Upper lobe of right lung (tissue), 1 donor: ENCODE measurements around the gene ACTR6. TPM values are rescaled to one million over a fixed set of nuclear protein-coding genes. Genes with fewer than 3 reads are reported as not detected.

Experiments
- ATAC-seq: fragments of 200-7000 bp; cut with Tn5 transposase; one replicate; pipeline ENCODE4 v1.9.1; 2020; ENCODE audit warnings: mild to moderate bottlenecking, moderate library complexity
- DNase-seq: peaks from one replicate; pipeline ENCODE4 v3.0.0-alpha.2; 2020
- H3K27ac ChIP-seq: fragments of 200-600 bp; one replicate; pipeline ENCODE4 v1.8.0; 2022
- H3K27me3 ChIP-seq: fragments of 200-600 bp; one replicate; pipeline ENCODE4 v1.8.0; 2022; ENCODE audit warnings: mild to moderate bottlenecking
- H3K36me3 ChIP-seq: fragments of 200-600 bp; one replicate; pipeline ENCODE4 v1.8.0; 2022
- H3K4me1 ChIP-seq: fragments of 200-600 bp; one replicate; pipeline ENCODE4 v1.8.0; 2022
- H3K4me3 ChIP-seq: fragments of 200-600 bp; one replicate; pipeline ENCODE4 v1.8.0; 2022; ENCODE audit warnings: mild to moderate bottlenecking
- H3K9me3 ChIP-seq: fragments of 200-600 bp; one replicate; pipeline ENCODE4 v1.8.0; 2022
- CTCF ChIP-seq: fragments of 200-600 bp; IDR thresholded peaks from one replicate; pipeline ENCODE4 v1.8.0; 2022; ENCODE audit warnings: antibody characterized with exemption
- intact Hi-C: fragments of 100-400 bp; cut with DNase I; formaldehyde crosslinking; loops from one replicate; pipeline ENCODE4 v1.11.0; 2022
- total RNA-seq: library from RNA; stranded (reverse); fragmentation: NEBNext Ultra II Directional; extraction: Animal tissue kit (Norgen Biotek cat#: 25700); gene quantifications from one replicate; pipeline ENCODE4 v1.2.1, GENCODE V29; 2021
- donor health status: DM: no; HTN: yes; CAD: no; lungs with severe emphysema.

Gene ACTR6
- total RNA-seq, 1 donor from 2014 or later: 25.2 TPM

DNA sequence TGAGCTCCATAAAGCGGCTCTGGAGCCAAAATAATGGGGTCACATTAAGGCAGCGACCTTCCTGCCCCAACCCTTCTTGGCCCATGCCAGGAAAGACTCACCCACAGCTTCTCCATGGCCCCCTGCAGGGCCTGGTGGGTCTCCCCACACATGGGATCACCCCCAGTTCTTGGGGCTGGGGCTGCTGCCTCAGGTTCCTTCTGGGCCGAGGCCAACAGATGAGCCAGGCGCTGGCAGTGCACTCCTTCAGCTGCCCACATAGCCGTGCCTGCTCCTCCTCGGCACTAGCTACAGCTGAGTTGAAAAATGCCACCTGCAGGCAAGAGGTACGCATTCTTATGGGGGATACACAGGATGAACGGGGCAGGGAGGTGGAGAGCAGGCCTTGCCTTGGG is 43.2 kb upstream of the ACTR6 start:
- Histone ChIP-seq H3K36me3 (no peaks in the 10 kb centered on the region), H3K27me3 (no peaks in the 10 kb centered on the region), H3K9me3 (no peaks in the 10 kb centered on the region), H3K4me1 (no peaks in the 10 kb centered on the region), H3K27ac (no peak overlapping the region), H3K4me3 (no peak overlapping the region)
- no peak for TF ChIP-seq CTCF
- DNase-seq (no peak), ATAC-seq (no peak)
- intact Hi-C loops: no loop called here

- Histone ChIP-seq H3K9me3 (no peaks in the 10 kb centered on the region), H3K27me3 (no peaks in the 10 kb centered on the region), H3K36me3 (no peaks in the 10 kb centered on the region), H3K4me3 (no peak overlapping the region), H3K4me1 (peaks cover 4% of the 10 kb centered on the region), H3K27ac (no peak overlapping the region)
- ATAC-seq: no peak
- TF ChIP-seq CTCF: no peak
- intact Hi-C loops: no loop called here
- no peak for DNase-seq
Observed at GRCh38 chr12:100158535-100158934, 42.1 kb upstream of the ACTR6 start.

DNA sequence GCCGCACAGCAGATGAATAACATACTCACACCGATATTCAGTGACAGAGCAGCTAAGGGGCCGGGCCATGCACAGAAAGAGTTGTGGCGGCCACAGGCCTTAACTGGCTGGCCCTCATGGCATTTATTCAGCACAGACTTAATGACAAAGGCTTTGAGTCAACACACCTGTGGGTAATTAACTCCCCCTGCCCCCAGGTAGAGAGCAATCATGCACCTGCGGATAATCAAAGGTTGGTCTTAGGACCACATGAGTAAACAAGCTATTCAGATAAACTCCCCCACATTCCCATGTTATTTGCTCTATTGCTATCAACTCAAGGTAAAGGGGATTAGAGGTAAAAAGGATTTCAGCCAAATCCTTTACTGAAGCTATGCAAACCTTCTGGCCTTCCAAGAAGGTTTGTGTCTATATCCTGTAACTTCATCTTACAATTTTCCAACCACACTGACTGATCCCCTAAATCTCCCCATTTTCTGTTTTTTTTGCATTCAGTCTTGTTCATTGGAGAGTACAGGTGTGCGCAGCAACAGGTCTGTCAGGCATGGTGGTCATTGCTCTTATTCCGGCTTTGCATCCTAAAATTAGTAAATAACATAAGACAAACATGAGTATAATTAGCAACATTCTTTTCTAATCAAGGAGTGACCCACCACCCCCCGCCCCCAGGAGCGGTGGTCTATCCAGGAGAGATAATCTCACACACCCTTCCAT is 41.1 kb upstream of the ACTR6 start:
- DNase-seq: no peak
- no peak overlapping the region for H3K4me3 ChIP-seq
- H3K27ac ChIP-seq: no peak overlapping the region
- H3K36me3 ChIP-seq: no peaks in the 10 kb centered on the region
- H3K9me3 ChIP-seq: no peaks in the 10 kb centered on the region
- peaks cover 14% of the 10 kb centered on the region for H3K4me1 ChIP-seq
- intact Hi-C loops: no loop called here
- no peaks in the 10 kb centered on the region for H3K27me3 ChIP-seq
- no peak for TF ChIP-seq CTCF
- ATAC-seq: no peak

- ATAC-seq (peak; percentile 99), DNase-seq (peak; percentile 90)
- peak overlapping the region; percentile 28 for H3K4me3 ChIP-seq
- no peaks in the 10 kb centered on the region for H3K9me3 ChIP-seq
- intact Hi-C loops: no loop called here
- H3K27ac ChIP-seq: no peak overlapping the region
- no peaks in the 10 kb centered on the region for H3K36me3 ChIP-seq
- TF ChIP-seq CTCF: peak; percentile 21
- peaks cover 14% of the 10 kb centered on the region for H3K4me1 ChIP-seq
- H3K27me3 ChIP-seq: no peaks in the 10 kb centered on the region
Observed at GRCh38 chr12:100163416-100164152, 37.0 kb upstream of the ACTR6 start.

- intact Hi-C loops: no loop called here
- Histone ChIP-seq H3K4me3 (peak overlapping the region; percentile 28), H3K27ac (no peak overlapping the region), H3K36me3 (no peaks in the 10 kb centered on the region), H3K27me3 (no peaks in the 10 kb centered on the region), H3K4me1 (peaks cover 14% of the 10 kb centered on the region), H3K9me3 (no peaks in the 10 kb centered on the region)
- no peak for TF ChIP-seq CTCF
- DNase-seq: no peak
- no peak for ATAC-seq
Observed at GRCh38 chr12:100164153-100164704, 36.4 kb upstream of the ACTR6 start.
